ENCODE results near the gene DEFB126. TPM values are rescaled to one million over a fixed set of nuclear protein-coding genes. Genes with fewer than 3 reads are reported as not detected.

The DEFB126 gene
- total and polyA plus RNA-seq, 11 donors = not detected

DNA sequence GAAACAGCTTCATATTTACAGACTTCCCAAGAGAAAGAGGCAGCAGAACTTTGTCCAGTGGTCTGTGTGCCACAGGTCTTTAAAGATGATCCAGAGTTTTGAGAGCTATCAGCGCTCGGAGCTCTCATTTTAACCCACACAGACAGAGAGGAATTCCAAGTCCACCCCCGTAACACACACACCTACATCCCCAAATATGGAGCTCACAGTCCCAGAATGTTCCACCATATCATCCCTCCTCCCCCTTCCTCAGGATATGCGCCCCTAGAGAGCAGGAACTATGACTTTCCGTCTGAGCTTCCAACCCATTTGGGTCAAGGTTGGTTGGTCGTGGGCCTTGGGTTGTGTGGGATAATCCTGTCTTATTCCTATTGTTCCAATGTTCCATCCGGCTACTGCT, 47.2 kb downstream of the DEFB126 start, which contains the start of gene DEFB128:
DEFB128 (minus strand) TSS at position 101 of the 400 bp plus-strand sequence; CDS start at position 13, 88 bp downstream.
- Histone ChIP-seq H3K4me1 (no peaks in the 10 kb centered on the region), H3K9me3 (peaks cover 0 to 14% (median 1%) of the 10 kb centered on the region in 12 donors), H3K27ac (no peak within 1 kb of the TSS), H3K36me3 (no peaks in the 10 kb centered on the region), H3K27me3 (no peaks in the 10 kb centered on the region), H3K4me3 (no peak within 1 kb of the TSS)
- no peak for TF ChIP-seq POLR2A (IDR thresholded peaks at IDR 0.05)
- TF ChIP-seq, protein P1, sequence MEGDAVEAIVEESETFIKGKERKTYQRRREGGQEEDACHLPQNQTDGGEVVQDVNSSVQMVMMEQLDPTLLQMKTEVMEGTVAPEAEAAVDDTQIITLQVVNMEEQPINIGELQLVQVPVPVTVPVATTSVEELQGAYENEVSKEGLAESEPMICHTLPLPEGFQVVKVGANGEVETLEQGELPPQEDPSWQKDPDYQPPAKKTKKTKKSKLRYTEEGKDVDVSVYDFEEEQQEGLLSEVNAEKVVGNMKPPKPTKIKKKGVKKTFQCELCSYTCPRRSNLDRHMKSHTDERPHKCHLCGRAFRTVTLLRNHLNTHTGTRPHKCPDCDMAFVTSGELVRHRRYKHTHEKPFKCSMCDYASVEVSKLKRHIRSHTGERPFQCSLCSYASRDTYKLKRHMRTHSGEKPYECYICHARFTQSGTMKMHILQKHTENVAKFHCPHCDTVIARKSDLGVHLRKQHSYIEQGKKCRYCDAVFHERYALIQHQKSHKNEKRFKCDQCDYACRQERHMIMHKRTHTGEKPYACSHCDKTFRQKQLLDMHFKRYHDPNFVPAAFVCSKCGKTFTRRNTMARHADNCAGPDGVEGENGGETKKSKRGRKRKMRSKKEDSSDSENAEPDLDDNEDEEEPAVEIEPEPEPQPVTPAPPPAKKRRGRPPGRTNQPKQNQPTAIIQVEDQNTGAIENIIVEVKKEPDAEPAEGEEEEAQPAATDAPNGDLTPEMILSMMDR (IDR thresholded peaks at IDR 0.05) = no peak
- no peak for ATAC-seq
- intact Hi-C loops (cut with DNase I) = no loop called here
- 53 to 65% (median 58%) methylated on average over 7 of the region's 7 CpGs for WGBS, 4 donors
- no peak for DNase-seq

Other genes starting within 250 kb of the DEFB126 start
- not detected for gene DEFB125, start 54.9 kb upstream of the DEFB126 start, total RNA-seq
- not detected for gene DEFB125, start 54.9 kb upstream of the DEFB126 start, polyA plus RNA-seq
- not detected for gene DEFB127, start 14.9 kb downstream of the DEFB126 start, total RNA-seq
- gene DEFB127, start 14.9 kb downstream of the DEFB126 start, polyA plus RNA-seq = not detected
- not detected for gene DEFB128, start 47.1 kb downstream of the DEFB126 start, total RNA-seq
- gene DEFB128, start 47.1 kb downstream of the DEFB126 start, polyA plus RNA-seq = not detected
- gene DEFB129, start 84.7 kb downstream of the DEFB126 start, total RNA-seq = not detected
- gene DEFB129, start 84.7 kb downstream of the DEFB126 start, polyA plus RNA-seq = not detected
- gene DEFB132, start 115.1 kb downstream of the DEFB126 start, total RNA-seq = under 1 TPM in 2 of 9 donors, not detected in 7; 0.35 to 0.59 TPM
- not detected for gene DEFB132, start 115.1 kb downstream of the DEFB126 start, polyA plus RNA-seq
- 1 to 10 TPM in 8 of 9 donors, under 1 TPM in 1; 0.64 to 6.6 (median 4.5) TPM for gene C20orf96, start 148.2 kb downstream of the DEFB126 start, total RNA-seq
- gene C20orf96, start 148.2 kb downstream of the DEFB126 start, polyA plus RNA-seq = 1 to 10 TPM; 2.8 to 3.6 TPM
- gene ZCCHC3, start 155.0 kb downstream of the DEFB126 start, total RNA-seq = 10 to 100 TPM in 5 of 9 donors, 1 to 10 TPM in 4; 6.9 to 15.3 (median 11.4) TPM
- 1 to 10 TPM; 9.2 to 9.3 TPM for gene ZCCHC3, start 155.0 kb downstream of the DEFB126 start, polyA plus RNA-seq
- 10 to 100 TPM in 7 of 9 donors, 1 to 10 TPM in 2; 6.9 to 19.9 (median 11.5) TPM for gene SOX12, start 183.0 kb downstream of the DEFB126 start, total RNA-seq
- gene SOX12, start 183.0 kb downstream of the DEFB126 start, polyA plus RNA-seq = 1 to 10 TPM; 5.4 to 7.2 TPM
- 10 to 100 TPM; 13.8 to 49.5 (median 23.4) TPM for gene NRSN2, start 204.5 kb downstream of the DEFB126 start, total RNA-seq
- gene NRSN2, start 204.5 kb downstream of the DEFB126 start, polyA plus RNA-seq = 10 to 100 TPM; 32.4 to 33.2 TPM
- 1 to 10 TPM in 7 of 9 donors, under 1 TPM in 2; 0.47 to 4.9 (median 1.2) TPM for gene TRIB3, start 238.2 kb downstream of the DEFB126 start, total RNA-seq
- 1 to 10 TPM in 1 of 2 donors, under 1 TPM in 1; 0.61 to 5.9 TPM for gene TRIB3, start 238.2 kb downstream of the DEFB126 start, polyA plus RNA-seq